HG02840 (cell line): Measurements from ENCODE around the gene ZNF697.
"Not testable (repeated sequence)": the region's sequence is repeated elsewhere in the genome, so short reads cannot be mapped to it uniquely, and the experiment has no call there.

Source experiments
- ATAC-seq: cut with Tn5 transposase; IDR thresholded peaks from one replicate; pipeline ENCODE4 v1.9.1; 2021; ENCODE audit warnings: mild to moderate bottlenecking, moderate library complexity, moderate number of reproducible peaks; ENCODE audit not compliant: unreplicated experiment, low FRiP score

The ZNF697 gene

DNA sequence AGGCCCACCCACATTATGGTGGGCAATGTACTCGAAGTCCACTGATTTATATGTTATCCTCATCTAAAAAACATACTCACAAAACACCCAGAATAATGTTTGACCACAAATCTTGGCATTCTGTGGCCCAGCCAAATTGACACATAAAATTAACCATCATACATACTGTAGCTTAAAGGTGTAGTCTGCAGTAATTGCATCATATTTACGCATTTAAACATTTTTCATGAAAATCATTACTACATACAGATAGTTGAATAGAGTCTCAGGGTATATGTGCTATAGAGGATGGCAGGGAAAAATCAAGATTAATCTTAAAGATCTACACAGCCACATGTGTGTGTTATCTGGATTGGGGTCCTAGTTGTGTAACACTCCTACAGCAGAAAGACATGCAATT lies 14.5 kb downstream of the ZNF697 start:
- no peak for ATAC-seq

DNA sequence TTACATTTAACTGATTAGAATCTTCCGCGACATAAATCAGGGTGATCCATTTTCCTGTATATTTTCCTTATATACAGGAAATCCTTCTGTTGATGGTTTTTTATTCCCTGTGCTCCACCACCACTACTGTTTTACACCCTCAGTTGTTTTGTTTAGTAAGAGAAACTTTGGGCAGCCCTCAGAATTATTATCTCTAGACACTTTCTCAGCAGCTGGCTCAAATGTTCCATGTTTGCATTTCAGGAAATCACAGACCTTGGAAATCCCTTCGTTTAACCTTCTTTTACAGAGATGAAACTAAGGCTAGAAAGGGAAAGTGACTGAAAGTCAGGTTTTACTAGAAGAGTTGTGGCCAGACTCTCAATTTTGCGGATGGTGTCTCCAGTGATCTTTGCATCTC lies 15.2 kb downstream of the ZNF697 start:
- ATAC-seq, result no peak

DNA sequence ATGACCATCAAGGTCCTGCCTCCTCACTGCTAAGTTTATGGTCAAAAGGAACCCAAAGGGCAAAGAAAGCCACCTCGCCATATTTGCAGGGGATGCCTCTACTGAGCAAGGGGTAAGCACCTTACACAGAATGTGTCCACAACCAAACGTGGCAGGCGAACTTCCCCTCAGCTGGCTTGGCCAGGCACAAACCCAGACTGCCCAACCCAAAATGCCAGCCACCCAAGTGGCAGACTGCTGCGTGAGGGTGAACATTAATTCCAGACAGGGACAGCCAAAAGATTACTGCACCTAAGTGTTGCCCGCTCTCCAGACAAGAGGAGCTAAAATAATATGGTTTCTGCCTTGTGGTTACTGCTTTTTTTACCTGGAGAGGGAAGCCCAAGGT lies 16.0 kb downstream of the ZNF697 start:
- ATAC-seq, result no peak

DNA sequence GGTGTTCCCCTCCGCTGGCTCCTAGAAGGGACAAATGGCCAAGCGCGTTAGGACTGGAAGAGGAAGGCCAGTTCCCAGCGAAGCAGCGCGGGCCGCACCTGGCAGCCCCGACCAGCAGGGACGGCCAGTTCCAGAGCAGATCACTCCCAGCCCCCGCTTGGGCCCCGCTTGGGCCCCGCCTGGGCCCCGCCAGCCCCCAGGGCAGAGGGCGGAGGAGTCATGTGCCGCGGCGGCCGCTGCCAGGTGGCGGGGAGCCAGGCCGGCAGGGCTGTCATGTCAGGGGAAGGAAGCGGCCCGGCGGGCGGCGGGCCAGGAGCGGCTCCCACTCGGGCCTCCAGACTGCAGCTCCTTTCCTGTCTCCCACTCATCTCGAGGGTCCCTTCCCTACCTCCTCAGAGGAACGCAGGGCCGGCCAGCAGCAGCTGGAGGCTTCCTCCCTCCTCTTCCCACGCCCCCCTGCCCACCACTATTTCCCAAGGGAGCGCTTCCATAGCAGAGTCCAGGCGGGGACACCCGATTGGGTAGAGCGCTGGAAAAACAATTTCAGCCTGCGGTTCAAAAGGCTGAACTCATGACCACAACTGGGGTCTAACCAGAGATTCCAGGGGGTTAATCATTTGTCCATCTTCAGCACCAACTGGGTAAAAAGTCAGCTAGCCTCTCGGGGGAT lies 16.5 kb downstream of the ZNF697 start:
- no peak for ATAC-seq

DNA sequence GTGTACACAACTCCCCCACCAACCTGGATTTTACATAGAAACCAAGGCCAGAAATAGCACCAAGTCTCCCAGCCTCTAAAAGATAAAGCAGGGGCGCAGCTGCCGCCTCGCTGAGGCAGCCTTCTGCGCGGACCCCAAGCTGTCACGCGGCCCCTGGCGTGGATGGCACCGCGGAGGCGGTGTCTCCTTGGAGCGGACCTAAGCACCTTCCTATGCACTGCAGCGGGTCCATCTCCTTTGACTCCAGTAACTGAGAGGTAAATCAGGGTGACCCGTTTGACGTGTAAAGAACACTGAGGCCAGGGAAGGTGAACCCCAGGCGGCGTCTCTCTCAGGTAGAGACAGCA lies 17.0 kb downstream of the ZNF697 start:
- ATAC-seq, result no peak

DNA sequence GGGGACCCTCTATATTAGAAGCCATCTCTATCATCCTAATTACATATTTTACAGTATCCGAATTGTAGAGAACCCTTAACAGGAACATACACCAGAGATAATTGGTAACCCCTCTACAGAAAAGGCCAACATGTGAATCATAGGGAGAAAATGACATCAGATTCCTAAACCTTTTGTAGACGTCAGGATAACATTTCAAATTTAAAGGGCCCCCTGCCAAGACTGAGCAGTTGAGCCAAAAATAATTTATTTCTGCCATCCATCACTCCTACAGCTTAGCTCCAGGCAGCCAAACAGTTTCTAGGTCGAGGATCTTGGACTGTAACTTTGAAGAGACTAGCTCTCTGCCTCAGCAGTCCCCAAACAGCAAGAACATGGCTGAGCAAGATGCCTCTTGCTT lies 21.2 kb downstream of the ZNF697 start:
- no peak for ATAC-seq

DNA sequence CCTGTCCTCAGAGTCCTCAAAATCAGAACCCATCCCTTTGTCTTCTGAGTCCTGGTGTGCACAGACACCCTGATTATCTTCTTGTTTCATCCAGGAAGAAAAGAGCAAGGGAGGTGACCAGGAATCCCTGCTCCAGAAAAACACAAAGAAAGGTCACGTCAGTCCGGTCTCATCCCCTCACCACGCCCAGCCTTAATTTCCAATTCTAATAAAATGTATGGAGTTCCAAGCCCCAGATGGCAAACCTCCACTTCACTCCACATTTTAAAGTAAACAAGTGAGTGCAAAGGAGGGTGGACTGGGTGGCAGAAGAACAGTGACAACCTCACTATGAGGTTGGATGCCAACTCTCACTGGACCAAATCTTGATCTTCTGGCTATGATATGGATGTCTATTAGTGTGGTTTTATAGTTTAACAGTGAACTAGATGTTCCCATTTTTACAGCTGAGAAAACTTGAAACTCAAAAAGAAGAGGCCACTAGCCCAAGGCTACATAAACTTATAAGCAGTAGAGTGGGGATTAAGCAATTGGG lies 22.0 kb downstream of the ZNF697 start:
- no peak for ATAC-seq

DNA sequence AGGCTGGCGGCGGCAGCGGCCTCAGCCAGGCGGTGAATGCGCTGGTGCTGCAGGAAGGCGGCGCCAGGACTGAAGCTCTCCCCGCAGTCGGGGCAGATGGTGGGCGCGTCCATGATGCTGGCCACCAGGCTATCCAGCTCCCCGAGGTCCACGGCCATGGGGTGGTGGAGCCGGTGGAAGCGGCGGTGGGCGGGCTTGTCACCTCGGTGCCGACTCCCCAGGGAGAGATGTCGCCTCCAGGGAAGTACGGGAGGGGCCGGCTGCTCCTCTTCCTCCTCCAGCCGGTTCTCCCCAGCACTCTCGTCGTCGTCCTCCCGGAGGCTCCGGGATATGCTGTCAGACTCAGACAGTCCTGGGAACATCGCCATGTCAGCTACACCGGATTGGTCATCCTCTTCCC lies 24.4 kb downstream of the ZNF697 start:
- no peak for ATAC-seq

DNA sequence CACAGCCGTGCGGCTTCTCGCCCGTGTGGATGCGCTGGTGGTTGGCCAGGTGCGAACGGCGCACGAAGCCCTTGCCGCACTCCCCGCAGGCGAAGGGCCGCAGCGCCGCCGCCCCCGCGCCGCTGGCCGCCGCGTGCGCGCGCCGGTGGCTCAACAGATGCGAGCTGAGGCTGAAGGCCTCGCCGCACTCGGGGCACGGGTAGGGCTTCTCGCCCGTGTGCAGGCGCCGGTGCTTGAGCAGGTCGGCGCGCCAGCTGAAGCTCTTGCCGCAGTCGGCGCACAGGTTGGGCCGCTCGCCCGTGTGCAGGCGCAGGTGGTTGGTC lies 24.9 kb downstream of the ZNF697 start:
- no peak for ATAC-seq

DNA sequence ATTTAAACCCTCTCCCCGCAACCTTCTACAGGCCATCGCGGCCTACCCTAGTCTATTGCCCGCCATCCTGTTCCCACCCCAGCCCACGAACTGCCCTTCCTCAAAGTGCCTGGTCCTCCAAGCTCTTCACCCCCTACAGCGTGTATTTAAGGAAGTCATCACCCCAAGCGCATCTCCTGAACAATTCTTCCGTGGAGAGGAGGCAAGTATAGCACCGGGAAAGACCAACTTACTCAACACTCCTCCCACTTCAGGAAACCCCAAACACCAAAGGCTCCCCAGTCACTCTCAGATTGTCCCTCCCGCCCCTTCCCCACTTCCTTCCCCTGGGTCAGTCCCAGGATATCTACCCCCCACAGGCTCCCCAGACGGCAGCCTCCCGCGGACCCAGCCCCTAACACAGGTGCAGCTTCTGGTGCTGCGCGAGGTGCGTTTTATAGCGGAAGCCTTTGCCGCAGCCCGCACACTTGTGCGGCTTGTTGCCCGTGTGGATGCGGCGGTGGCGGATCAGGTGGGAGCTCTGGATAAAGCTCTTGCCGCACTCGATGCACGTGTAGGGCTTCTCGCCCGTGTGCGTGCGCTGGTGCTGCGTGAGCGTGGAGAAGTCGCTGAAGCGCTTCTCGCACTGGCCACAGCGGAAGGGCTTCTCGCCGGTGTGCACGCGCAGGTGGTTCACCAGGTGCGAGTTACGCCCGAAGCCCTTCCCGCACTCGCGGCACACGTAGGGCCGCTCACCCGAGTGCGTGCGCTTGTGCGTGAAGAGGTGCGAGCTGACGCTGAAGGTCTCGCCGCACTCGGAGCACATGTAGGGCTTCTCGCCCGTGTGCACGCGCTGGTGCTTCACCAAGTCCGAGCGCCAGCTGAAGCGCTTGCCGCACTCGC lies 25.5 kb downstream of the ZNF697 start:
- ATAC-seq, result no peak

DNA sequence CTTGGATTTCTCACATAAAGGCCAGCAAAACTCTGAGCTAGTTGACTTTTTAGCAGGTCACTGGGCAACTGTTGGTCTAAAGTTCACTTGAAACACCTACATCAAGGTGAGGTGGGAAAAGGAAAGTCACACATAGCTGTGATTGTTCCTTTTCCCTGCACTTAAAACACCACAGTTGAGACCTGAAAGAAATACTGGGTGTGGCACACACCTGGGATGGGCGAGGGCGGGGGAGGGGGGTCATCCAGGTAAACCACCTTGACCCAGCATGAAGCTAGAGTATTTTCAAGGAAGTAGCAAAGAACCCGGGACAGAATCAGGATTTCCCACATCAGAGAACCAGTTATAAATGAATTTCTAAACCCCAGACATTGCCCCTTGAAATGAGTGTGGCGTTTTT lies 26.4 kb downstream of the ZNF697 start:
- ATAC-seq, result no peak

DNA sequence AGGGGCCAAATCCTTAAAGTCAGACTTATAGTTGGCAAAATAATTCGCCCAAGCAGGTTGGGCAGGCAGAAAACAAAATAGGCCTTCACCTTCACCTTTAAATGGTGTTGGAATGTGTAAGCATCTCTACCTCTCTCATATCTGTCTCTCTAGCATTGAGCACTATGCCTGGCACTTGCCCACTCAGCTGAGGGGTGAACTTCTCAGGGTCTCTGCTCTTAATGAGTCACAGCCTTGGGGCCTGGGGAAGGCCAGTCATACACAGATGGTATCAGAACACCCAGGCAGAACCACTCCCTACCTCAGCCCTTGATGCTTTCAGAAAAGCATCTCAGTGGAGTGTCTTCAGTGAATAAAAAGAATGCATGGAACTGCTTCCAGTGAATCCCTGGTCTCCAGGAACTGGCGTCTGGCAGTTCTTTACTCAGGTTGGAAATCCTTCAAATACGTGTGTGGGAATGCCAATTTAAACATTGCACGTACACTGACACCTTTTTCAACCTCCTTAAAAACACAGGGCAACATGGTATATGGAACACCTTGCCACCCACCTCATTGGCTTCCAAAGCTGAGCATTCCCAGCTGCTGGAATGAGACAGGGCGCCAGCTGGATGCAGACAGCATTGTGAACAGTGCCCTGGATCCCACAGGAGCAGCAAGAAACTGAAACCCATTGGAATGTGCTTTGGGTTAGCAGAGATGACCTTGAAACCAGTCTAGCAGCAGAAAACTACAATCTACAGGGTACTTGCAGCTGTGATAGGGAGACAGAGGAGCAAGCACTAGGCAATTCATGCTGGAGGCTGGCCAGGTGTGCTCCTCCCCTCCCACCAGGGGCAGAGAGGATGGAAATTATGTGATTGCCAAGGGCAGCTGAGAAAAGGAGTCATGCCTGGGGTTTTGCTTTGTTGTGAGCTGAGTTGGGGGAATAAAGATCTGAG lies 30.0 kb downstream of the ZNF697 start:
- no peak for ATAC-seq

DNA sequence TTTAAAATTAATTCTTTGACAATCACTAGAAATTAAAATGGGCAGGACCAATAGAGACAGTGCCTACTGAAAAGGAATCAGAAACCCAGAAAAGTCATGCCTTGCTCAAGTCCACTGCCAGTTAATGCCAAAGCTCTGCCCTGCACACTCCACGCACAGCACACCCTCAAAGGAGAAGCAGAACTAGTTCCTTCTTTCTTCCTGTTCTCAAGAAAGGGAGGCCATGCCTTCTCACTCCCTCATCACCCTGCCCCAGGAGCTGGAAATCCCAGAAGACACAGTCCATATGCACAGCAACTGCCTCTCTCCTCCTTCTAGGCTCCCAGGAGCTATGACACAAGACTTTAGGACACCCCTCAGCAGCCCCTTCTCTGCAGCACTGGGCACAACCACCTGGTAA lies 31.3 kb downstream of the ZNF697 start:
- not testable (repeated sequence) for ATAC-seq

DNA sequence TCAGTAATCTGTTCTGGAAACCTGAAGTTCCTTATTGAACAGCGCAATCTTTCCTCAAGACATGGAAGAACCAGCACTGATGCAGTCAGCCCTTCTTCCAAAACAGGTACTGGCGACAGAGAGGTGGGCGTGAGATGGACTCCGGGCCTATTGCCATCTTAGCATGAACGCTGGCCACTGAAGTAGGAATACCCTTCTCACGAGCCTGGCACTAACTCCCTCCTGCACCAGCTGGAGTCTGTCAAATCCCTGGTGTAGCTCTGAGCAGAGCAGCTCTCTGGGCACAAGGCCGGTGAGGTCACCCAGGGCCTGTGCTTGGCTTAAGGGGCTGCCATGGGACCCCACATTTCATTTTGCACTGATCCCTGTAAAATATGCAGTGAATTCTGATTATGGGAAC lies 33.0 kb downstream of the ZNF697 start:
- not testable (repeated sequence) for ATAC-seq

DNA sequence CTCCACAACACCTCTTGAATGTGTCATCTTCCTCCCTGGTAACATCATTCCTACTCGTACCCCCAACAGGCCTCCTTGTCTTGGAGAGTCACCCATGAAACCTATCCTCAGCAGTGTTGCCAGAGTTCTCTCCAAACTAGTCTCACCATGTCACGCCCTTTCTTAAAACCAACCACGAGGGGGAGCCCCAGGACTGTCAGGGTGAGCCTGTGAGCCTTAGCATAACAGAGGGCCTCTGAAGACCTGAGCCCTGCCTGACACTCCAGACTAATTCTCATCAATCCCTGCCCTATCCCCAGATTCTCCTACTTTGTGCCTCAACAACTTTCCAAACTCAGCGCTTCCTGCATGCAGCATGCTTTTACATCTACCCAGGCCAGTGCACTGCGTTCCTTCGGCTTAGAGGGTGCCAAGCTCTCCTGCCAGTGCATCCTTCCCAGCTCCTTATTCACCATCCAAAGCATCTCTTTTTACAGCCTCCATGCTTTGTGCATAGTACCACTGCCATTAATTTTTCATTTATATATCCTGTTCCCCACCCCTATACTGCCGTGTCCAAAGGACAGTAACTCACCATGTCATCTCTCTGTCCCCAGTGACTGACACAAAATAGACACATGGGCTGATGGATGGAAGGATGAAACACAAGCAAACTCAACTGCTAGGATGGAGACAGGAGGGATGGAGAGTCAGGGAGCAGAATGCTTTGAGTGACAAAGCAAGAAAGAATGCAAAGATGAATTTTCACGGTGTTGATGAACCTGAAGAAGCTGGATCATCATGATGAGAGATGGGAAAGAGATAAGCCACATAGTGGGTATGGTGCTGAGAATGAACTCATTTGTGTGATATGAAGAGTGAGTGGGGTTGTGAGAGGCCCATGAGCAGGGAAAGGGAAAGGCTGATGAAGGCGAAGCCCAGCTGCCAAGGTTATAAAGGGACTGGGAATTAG lies 34.0 kb downstream of the ZNF697 start:
- ATAC-seq, result peak; percentile 49

DNA sequence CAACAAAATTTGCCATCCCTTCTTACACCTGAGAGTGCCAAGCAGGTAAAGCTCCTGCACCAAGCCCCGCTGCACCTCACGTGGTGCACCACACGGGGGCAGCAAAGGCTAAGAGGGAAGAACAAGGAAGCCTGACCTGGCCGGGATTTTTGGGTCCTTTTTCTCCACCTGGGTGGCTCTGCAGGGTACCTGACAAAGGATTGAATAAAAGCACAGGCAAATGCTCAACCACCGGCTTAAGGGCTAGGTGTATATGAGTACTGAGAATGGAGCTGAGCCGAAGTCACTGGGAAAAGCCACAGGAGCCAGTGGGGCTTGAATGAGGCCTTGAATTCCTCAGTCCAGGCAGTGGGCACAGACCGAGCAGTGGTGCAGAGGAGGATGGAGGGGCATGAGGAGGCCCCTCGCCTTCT lies 36.4 kb downstream of the ZNF697 start:
- ATAC-seq, result no peak

DNA sequence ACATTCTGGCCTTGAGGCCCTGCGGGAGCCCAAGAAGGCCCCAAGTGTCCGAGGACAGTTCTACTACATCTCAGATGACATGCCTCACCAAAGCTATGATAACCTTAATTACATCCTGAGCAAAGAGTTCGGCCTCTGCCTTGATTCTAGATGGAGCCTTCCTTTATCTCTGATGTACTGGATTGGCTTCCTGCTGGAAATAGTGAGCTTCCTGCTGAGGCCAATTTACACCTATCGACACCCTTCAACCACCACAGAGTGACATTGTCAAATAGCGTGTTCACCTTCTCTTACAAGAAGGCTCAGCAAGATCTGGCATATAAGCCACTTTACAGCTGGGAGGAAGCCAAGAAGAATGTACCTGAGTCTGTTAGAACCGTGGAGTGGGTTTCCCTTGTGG lies 39.2 kb downstream of the ZNF697 start:
- ATAC-seq, result not testable (repeated sequence)

DNA sequence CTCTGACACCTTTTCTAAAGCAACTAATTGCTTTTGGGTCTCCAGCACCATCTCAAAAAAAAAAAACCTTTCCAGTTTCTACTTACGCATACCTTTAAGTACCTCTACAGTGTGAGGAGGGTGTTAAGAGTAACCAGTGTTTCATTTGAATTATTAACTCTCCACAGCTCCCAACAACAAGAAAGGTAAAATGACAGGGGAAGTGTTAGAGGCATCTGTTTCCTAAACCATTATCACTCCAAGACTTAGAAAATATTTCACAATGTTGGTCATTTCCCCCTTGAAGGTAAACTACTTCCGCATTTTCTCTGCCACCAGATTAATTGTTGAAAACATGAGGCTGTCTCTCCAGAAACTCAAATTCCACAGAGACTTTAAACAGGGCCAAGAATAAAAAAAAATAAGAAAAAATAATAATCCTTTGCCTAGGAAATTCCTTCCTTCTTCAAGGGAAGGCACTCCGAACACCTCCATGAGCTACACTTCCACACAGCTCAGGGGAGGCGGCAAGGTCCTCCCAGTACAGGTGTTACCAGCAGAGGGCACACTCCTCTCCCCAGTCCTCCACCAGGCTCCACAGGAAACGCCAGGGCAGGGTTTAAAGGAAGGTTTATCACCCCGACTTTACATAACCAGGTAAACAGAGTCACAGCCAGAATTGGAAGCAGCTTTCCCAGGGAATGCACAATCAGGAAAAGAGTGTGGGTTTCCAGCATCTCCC lies 40.8 kb downstream of the ZNF697 start:
- not testable (repeated sequence) for ATAC-seq

DNA sequence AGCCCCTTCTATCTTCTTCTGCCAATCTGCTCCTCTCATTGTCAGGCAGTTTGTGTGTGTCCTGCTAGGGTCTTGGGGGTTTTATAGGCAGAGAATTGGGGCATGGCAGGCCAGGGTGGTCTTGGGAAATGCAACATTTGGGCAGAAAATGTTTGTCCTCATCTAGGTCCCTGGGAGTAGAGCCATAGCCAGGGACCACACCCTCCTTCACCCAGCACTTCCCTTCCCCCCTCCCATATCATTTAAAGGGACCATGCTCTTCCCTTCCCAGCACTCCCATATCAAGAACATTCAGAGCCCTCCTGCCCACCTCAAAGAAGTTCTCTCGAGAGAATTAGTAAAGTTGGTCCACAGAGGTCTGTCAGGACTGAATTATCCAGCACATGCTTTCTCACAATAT lies 41.7 kb downstream of the ZNF697 start:
- ATAC-seq, result no peak
